MM.1S (cell line): Measurements from ENCODE around the gene TACC2.

ENCODE experiments used
- CTCF ChIP-seq: fragments of 300-600 bp; sonication (generic); IDR thresholded peaks from 2 replicates; pipeline ENCODE4 v1.5.1; 2016; ENCODE audit warnings: antibody characterized with exemption, low read length, mixed read lengths
- EZH2 ChIP-seq: fragments of 300-600 bp; sonication (generic); optimal IDR thresholded peaks from 2 replicates; pipeline ENCODE3; 2017; ENCODE audit warnings: low read depth, mild to moderate bottlenecking, antibody characterized with exemption, low read length, mixed read lengths
- EZH2phosphoT487 ChIP-seq: fragments of 300-600 bp; sonication (generic); IDR thresholded peaks from 2 replicates; pipeline ENCODE4 v1.6.1; 2018; ENCODE audit warnings: antibody characterized with exemption, low read length

- TF ChIP-seq CTCF (no peak), EZH2 (no peak), EZH2phosphoT487 (no peak)
Observed at GRCh38 chr10:122102146-122102868, 113.3 kb downstream of the TACC2 start.
